ENCODE results near the gene PTGER1.

DNA sequence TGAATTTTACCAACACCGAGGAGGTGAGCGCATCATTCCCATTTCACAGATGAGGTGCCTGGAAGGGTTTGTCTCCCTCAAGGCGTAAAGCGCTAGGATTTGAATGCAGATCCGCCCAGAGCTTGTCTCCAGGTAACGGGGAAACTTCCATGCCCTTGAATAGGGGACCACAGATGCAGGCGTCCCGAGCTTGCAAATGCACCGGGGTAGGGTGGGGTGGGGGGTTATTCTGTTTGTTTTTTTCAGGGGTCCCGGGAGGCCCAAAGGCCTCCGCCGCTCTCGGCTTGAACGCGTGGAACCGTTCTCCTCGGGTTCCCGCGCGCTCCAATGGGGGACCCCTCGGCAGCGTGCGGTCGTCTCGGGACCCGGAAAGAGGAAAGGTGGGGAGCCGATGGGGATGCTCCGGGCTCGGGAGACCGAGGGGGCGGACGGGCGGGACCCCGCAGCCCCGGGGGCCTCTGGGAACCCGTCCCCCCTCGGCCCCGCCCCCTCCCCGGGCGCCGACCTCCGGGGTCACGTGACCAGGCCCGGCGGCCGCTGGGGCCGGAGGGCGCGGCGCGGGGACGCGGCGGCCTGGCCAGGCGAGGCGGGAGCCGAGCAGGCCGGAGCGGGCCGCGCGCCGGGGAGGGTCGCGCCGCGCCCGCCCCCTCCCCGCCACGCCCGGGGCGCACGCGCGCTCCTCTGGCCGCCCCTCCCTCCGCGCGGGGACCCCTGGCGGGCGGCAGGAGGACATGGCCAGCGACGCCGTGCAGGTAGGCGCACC lies 42.2 kb downstream of the PTGER1 start, which contains the start of gene PKN1:
- TF ChIP-seq, protein P1, sequence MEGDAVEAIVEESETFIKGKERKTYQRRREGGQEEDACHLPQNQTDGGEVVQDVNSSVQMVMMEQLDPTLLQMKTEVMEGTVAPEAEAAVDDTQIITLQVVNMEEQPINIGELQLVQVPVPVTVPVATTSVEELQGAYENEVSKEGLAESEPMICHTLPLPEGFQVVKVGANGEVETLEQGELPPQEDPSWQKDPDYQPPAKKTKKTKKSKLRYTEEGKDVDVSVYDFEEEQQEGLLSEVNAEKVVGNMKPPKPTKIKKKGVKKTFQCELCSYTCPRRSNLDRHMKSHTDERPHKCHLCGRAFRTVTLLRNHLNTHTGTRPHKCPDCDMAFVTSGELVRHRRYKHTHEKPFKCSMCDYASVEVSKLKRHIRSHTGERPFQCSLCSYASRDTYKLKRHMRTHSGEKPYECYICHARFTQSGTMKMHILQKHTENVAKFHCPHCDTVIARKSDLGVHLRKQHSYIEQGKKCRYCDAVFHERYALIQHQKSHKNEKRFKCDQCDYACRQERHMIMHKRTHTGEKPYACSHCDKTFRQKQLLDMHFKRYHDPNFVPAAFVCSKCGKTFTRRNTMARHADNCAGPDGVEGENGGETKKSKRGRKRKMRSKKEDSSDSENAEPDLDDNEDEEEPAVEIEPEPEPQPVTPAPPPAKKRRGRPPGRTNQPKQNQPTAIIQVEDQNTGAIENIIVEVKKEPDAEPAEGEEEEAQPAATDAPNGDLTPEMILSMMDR (IDR thresholded peaks at IDR 0.05; ENCODE audit: insufficient read depth, low read length) = no peak
- TF ChIP-seq POLR2AphosphoS5 (IDR thresholded peaks at IDR 0.05; ENCODE audit: low read depth) (no peak), REST (IDR thresholded peaks at IDR 0.05; ENCODE audit: insufficient replicate concordance, low read depth) (no peak)
